Measurements from ENCODE around the gene UBN1.

Gene UBN1

GRCh38 chr16:4865231-4865860 is 18.1 kb downstream of the UBN1 start:
- DNase-seq: no peak

- DNase-seq: no peak
These were observed 19.3 kb downstream of the UBN1 start for GRCh38 chr16:4866586-4866985.

GRCh38 chr16:4868026-4868425 is 20.7 kb downstream of the UBN1 start:
- no peak for DNase-seq

- no peak for DNase-seq
These were observed 21.3 kb downstream of the UBN1 start for GRCh38 chr16:4868535-4868934.

GRCh38 chr16:4869147-4869805 is 22.0 kb downstream of the UBN1 start:
- no peak for DNase-seq

- no peak for DNase-seq
These were observed 22.9 kb downstream of the UBN1 start for GRCh38 chr16:4870138-4870671.

- DNase-seq: no peak
These were observed 23.8 kb downstream of the UBN1 start for GRCh38 chr16:4871071-4871470.

- DNase-seq: no peak
These were observed 25.8 kb downstream of the UBN1 start for GRCh38 chr16:4873091-4873490.

- DNase-seq: no peak
These were observed 27.4 kb downstream of the UBN1 start for GRCh38 chr16:4874666-4875065.

GRCh38 chr16:4876646-4877379 is 29.5 kb downstream of the UBN1 start:
- no peak for DNase-seq

- DNase-seq: no peak
These were observed 30.1 kb downstream of the UBN1 start for GRCh38 chr16:4877380-4877685.

GRCh38 chr16:4879049-4879448 is 31.8 kb downstream of the UBN1 start:
- no peak for DNase-seq

GRCh38 chr16:4880006-4880580 is 32.8 kb downstream of the UBN1 start:
- no peak for DNase-seq

GRCh38 chr16:4882000-4882632 is 34.8 kb downstream of the UBN1 start:
- no peak for DNase-seq

- DNase-seq: no peak
These were observed 35.5 kb downstream of the UBN1 start for GRCh38 chr16:4882633-4883285.

GRCh38 chr16:4883501-4883900 is 36.2 kb downstream of the UBN1 start:
- no peak for DNase-seq

- DNase-seq: no peak
These were observed 36.9 kb downstream of the UBN1 start for GRCh38 chr16:4884209-4884608.

- DNase-seq: no peak
These were observed 37.9 kb downstream of the UBN1 start for GRCh38 chr16:4884972-4885874.

GRCh38 chr16:4886151-4886550 is 38.9 kb downstream of the UBN1 start:
- DNase-seq: no peak

GRCh38 chr16:4888428-4889135 is 41.3 kb downstream of the UBN1 start:
- DNase-seq: no peak

- DNase-seq: no peak
These were observed 42.7 kb downstream of the UBN1 start for GRCh38 chr16:4890026-4890425.
